ENCODE measurements around the gene CHN1.

The CHN1 gene

GRCh38 chr2:174753038-174753633 lies 252.0 kb downstream of the CHN1 start:
- Histone ChIP-seq H3K4me2 (no peak overlapping the region), H3K4me3 (IDR thresholded peaks at IDR 0.05; ENCODE audit: insufficient read depth, low read depth, low read length) (no peak overlapping the region), H4K20me1 (ENCODE audit: insufficient read depth) (no peaks in the 10 kb centered on the region), H2AFZ (ENCODE audit: low read depth) (no peak overlapping the region), H3K4me1 (ENCODE audit: low read depth, poor library complexity, severe bottlenecking) (peaks cover 20% of the 10 kb centered on the region), H3K36me3 (ENCODE audit: insufficient read depth) (no peaks in the 10 kb centered on the region), H3K9ac (no peak overlapping the region), H3K27ac (no peak overlapping the region), H3K27me3 (ENCODE audit: insufficient read depth, low read depth) (no peaks in the 10 kb centered on the region), H3K79me2 (ENCODE audit: insufficient read depth, low read depth) (no peaks in the 10 kb centered on the region)
- no peak for TF ChIP-seq CTCF (conservative IDR thresholded peaks at IDR 0.05; ENCODE audit: low read depth, low read length)

- H3K4me1 ChIP-seq (ENCODE audit: low read depth, poor library complexity, severe bottlenecking), result peaks cover 20% of the 10 kb centered on the region
- H4K20me1 ChIP-seq (ENCODE audit: insufficient read depth), result no peaks in the 10 kb centered on the region
- no peaks in the 10 kb centered on the region for H3K27me3 ChIP-seq (ENCODE audit: insufficient read depth, low read depth)
- TF ChIP-seq CTCF (conservative IDR thresholded peaks at IDR 0.05; ENCODE audit: low read depth, low read length), result no peak
- H3K79me2 ChIP-seq (ENCODE audit: insufficient read depth, low read depth), result no peaks in the 10 kb centered on the region
- no peaks in the 10 kb centered on the region for H3K36me3 ChIP-seq (ENCODE audit: insufficient read depth)
- no peak overlapping the region for H3K27ac ChIP-seq
- no peak overlapping the region for H2AFZ ChIP-seq (ENCODE audit: low read depth)
- H3K9ac ChIP-seq, result no peak overlapping the region
- H3K4me3 ChIP-seq (IDR thresholded peaks at IDR 0.05; ENCODE audit: insufficient read depth, low read depth, low read length), result no peak overlapping the region
- no peak overlapping the region for H3K4me2 ChIP-seq
Observed at GRCh38 chr2:174752403-174753037, 252.7 kb downstream of the CHN1 start.

GRCh38 chr2:174750923-174751441 lies 254.2 kb downstream of the CHN1 start:
- no peak for TF ChIP-seq CTCF (conservative IDR thresholded peaks at IDR 0.05; ENCODE audit: low read depth, low read length)
- no peak overlapping the region for H2AFZ ChIP-seq (ENCODE audit: low read depth)
- no peaks in the 10 kb centered on the region for H3K36me3 ChIP-seq (ENCODE audit: insufficient read depth)
- H4K20me1 ChIP-seq (ENCODE audit: insufficient read depth), result no peaks in the 10 kb centered on the region
- no peaks in the 10 kb centered on the region for H3K79me2 ChIP-seq (ENCODE audit: insufficient read depth, low read depth)
- H3K4me2 ChIP-seq, result no peak overlapping the region
- no peak overlapping the region for H3K4me3 ChIP-seq (IDR thresholded peaks at IDR 0.05; ENCODE audit: insufficient read depth, low read depth, low read length)
- H3K9ac ChIP-seq, result no peak overlapping the region
- no peak overlapping the region for H3K27ac ChIP-seq
- H3K4me1 ChIP-seq (ENCODE audit: low read depth, poor library complexity, severe bottlenecking), result peaks cover 20% of the 10 kb centered on the region
- H3K27me3 ChIP-seq (ENCODE audit: insufficient read depth, low read depth), result no peaks in the 10 kb centered on the region

- no peaks in the 10 kb centered on the region for H3K27me3 ChIP-seq (ENCODE audit: insufficient read depth, low read depth)
- no peak for TF ChIP-seq CTCF (conservative IDR thresholded peaks at IDR 0.05; ENCODE audit: low read depth, low read length)
- no peak overlapping the region for H3K27ac ChIP-seq
- H2AFZ ChIP-seq (ENCODE audit: low read depth), result no peak overlapping the region
- no peak overlapping the region for H3K4me2 ChIP-seq
- H3K4me1 ChIP-seq (ENCODE audit: low read depth, poor library complexity, severe bottlenecking), result peaks cover 20% of the 10 kb centered on the region
- no peak overlapping the region for H3K9ac ChIP-seq
- no peak overlapping the region for H3K4me3 ChIP-seq (IDR thresholded peaks at IDR 0.05; ENCODE audit: insufficient read depth, low read depth, low read length)
- no peaks in the 10 kb centered on the region for H4K20me1 ChIP-seq (ENCODE audit: insufficient read depth)
- no peaks in the 10 kb centered on the region for H3K36me3 ChIP-seq (ENCODE audit: insufficient read depth)
- H3K79me2 ChIP-seq (ENCODE audit: insufficient read depth, low read depth), result no peaks in the 10 kb centered on the region
Observed at GRCh38 chr2:174749793-174750192, 255.4 kb downstream of the CHN1 start.

Measured in KMS-11 (cell line).